ENCODE results near the gene RASD2. TPM values are rescaled to one million over a fixed set of nuclear protein-coding genes. Genes with fewer than 3 reads are reported as not detected.

The RASD2 gene
- total RNA-seq, 1 donor from 2014 or later, result not detected

DNA sequence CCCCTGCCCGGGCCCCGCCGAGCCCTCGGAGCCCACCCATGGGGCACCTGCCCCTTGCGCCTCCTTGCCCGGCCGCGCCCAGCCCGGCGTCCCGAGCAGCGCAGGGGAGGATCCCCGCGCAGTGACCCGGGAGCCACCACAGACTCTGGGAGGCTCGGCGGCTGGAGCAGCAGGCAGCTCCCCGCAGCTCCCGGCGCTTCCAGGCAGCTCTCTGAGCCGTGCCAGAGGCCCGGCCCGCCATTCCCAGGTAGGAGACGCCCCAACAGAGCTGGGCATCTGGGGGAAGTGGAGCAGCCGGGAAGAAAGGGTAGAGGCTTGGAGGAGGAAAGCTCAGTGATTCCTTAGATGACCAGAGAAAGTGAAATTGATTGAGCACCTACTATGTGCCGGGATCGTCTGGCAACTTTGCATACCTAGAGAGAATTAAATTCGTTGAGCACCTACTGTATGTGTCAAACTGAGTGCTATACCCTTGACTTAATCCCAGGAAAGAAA, 670 bp downstream of the RASD2 start:
- DNase-seq (ENCODE audit: low read depth in 2 of 2), result no peak

DNA sequence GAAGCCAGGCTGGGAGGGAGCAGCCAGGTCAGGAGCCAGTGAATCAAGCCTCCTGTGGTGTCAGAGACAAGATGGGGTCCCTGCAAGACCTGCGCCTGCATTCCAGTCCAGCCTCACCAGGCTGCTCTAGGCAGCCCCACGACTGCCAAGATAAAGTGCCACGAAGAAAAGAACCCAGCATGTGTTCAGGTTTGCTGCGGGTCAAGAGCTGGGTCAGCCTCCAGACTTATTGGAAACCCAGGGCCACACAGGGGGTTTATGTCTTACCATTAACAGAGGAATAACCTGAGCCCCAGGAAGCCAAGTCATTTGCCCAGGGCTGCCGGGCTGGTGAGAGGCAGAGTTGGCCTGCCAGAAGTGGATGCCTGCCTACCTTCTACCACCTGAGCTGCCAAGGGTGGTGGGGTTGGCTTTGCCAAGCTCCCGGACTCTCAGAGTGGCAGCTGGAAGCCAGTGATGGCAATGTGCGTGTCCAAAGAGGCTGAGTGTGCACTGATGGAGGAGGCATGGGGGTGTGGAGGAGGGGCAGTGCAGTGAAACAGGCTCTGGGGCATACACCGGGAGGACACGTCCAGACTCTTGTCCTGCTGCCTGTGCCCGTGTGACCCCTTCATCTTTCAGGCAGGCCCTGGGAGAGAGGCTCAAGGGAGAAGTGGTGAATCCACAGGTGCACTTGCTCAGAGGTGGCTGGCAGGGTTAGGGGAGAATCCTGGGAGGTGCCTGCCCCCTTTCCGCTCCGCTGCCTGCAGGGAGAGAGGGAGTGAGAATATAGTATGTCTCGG, 1.7 kb downstream of the RASD2 start:
- no peak for DNase-seq (ENCODE audit: low read depth in 2 of 2)

DNA sequence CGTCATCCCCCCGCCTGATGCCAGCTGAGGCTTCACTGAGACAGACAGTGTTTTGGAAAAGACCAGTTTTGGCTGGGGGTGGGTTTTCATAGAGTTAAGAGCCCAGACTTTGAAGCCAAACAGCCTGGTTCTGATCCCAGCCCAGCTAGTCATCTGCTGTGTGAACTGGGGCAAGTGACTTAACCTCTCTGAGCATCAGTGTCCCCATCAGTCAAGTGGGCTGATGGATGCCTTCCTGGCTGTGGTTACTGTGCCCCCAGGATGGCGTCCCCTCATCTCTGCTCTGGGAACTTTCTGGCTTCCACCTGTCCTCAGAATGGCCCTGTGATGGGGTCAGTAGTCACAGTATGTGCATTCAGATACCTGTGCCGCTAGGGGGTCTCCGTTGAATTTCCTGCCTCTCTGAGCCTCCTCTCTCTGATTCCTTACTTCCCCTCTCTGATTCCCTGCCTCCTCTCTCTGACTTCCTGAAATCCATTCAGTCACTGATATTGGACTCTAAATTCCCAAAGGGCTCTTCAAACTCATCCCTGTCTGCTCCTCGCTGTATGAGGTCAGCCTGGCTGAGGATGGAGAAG, 2.4 kb downstream of the RASD2 start:
- no peak for DNase-seq (ENCODE audit: low read depth in 2 of 2)

DNA sequence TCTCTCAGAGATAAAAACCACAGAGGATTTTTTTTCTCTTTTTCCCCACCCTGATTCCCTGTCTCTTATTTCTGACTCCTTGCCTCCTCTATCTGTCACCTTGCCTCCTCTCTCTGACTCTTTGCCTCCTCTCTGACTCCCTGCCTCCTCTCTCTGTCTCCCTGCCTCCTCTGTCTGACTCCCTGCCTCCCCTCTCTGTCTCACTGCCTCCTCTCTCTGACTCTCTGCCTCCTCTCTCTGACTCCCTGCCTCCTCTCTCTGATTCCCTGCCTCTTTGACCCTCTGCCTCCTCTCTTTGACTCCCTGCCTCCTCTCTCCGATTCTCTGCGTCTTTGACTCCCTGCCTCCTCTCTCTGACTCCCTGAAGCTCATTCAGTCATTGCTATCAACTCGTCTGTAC, 3.1 kb downstream of the RASD2 start:
- DNase-seq (ENCODE audit: low read depth in 2 of 2), result no peak

DNA sequence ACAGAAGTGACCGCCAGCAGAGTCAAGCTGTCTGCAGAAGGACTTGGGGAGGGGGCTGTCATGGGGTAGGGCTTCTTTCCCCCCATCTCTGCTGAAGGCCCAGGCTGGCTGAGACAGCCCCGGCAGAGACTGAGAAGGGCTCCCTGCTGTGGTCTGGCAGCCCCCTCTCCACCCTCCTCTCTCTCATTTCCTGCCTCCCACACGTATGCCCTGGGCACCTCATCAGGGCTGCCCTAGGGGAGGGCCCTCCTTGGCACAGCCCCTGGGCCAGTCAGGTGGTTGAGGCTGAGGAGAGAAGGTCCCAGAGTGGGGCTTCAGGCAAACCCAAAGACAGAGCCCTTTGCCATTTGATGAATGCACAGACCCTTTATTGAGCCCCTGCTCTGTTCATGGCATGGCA, 3.6 kb downstream of the RASD2 start:
- no peak for DNase-seq (ENCODE audit: low read depth in 2 of 2)

DNA sequence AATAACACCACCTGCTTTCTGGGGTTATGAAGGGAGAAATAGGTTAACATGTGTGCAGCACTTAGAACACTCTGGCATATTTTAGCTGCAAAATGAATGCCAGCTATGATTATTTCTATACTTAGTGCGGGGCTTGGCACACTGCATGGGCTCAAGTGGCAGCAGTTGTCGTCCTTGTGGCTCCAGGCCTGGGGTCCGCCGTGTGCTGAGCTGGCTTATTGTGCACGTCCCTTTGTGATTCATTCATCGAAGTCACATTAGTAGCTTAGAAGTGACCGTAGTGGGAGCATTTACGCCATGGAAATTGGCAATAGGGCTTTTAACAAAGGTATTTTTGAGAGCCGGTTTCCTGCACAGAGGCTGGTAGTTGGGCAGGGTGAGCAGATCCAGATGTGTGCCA, 4.2 kb downstream of the RASD2 start:
- DNase-seq (ENCODE audit: low read depth in 2 of 2), result no peak

DNA sequence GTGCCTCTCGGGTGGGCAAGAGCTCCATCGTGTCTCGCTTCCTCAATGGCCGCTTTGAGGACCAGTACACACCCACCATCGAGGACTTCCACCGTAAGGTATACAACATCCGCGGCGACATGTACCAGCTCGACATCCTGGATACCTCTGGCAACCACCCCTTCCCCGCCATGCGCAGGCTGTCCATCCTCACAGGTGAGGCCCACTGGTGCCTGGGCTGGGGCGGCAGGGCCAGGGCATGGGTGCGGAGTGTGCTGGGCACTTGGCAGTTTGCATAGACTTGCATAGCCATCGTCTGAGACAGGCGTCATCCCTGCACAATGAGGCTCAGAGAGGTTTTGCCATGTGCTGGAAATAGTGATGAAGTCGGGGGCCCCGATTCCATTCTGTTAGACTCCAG, 6.3 kb downstream of the RASD2 start:
- no peak for DNase-seq (ENCODE audit: low read depth in 2 of 2)

DNA sequence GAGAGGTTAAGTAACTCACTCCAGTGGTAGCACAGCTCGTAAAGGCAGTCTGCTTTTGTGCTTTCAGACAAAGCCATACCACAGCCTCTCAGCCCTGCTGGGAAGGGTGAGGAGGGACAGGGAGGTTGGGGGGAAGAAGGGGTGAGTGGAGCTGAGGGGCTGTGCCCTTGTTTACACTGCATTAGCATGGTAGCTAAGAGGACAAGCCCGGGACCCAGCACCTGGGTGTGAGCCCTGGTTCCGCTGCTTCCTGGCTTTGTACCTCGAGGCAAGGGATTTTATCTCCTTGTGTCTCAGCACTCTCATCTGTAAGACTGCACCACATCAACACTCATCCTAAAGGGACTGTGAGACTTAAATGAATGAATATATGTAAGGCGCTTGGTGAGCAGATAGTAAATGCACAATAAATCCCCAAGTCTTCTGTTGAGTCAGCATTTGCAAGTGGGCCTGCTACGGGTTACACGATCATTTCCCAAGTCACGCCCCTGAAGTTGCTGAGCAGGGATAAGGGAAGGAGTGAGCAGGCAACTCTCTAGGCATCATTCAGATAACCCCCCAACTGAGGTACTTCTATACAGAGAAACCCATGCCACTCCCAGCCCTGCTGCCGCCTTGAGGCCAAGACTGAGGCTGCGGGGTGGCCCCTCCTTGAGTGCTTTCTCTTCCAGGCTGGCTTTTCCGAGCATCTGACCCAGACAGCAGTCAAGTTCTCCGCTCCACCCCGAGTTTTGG, 7.5 kb downstream of the RASD2 start:
- no peak for DNase-seq (ENCODE audit: low read depth in 2 of 2)

DNA sequence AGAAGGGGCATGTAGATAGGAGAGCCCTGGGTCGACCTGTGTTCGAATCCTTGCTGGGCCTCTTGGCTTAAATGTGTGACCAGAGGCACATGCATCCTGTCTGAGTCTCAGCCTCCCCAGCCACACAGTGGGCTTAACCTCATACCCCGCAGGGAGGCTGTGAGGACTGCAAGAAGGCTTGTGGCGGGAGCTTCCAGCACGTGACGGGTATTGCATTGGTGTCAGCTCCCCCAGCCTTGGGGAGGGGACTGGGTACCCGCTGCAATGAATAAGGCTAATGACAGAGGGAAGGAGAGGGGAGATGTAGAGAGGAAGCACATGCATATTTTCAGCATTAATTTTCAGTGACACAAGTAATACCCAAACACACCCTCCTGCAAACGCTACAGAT, 8.1 kb downstream of the RASD2 start:
- no peak for DNase-seq (ENCODE audit: low read depth in 2 of 2)

DNA sequence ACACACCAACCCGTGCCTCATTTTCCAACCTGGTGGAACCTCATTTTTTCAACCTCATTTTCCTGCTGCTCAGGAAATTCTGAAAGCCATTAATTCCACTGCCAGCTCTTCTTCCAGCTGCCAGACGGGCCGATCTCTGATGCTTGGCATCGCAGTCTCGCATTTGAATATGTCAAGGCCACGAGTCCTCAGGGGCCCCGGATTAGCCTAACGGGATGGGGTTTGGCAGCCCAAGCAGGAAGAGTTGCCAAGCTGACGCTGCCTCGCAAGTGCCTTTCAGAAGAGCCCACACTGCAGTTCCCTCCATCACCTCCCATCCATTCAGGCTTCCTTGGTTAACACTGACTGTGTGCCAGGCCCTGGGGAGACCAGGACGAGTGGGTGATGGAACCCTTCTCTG, 8.7 kb downstream of the RASD2 start:
- no peak for DNase-seq (ENCODE audit: low read depth in 2 of 2)

DNA sequence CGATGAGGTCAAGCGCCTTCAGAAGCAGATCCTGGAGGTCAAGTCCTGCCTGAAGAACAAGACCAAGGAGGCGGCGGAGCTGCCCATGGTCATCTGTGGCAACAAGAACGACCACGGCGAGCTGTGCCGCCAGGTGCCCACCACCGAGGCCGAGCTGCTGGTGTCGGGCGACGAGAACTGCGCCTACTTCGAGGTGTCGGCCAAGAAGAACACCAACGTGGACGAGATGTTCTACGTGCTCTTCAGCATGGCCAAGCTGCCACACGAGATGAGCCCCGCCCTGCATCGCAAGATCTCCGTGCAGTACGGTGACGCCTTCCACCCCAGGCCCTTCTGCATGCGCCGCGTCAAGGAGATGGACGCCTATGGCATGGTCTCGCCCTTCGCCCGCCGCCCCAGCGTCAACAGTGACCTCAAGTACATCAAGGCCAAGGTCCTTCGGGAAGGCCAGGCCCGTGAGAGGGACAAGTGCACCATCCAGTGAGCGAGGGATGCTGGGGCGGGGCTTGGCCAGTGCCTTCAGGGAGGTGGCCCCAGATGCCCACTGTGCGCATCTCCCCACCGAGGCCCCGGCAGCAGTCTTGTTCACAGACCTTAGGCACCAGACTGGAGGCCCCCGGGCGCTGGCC, 11.0 kb downstream of the RASD2 start:
- no peak for DNase-seq (ENCODE audit: low read depth in 2 of 2)

DNA sequence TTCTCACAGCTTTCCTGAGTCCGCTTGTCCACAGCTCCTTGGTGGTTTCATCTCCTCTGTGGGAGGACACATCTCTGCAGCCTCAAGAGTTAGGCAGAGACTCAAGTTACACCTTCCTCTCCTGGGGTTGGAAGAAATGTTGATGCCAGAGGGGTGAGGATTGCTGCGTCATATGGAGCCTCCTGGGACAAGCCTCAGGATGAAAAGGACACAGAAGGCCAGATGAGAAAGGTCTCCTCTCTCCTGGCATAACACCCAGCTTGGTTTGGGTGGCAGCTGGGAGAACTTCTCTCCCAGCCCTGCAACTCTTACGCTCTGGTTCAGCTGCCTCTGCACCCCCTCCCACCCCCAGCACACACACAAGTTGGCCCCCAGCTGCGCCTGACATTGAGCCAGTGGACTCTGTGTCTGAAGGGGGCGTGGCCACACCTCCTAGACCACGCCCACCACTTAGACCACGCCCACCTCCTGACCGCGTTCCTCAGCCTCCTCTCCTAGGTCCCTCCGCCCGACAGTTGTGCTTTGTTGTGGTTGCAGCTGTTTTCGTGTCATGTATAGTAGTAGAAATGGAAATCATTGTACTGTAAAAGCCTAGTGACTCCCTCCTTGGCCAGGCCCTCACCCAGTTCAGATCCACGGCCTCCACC, 11.7 kb downstream of the RASD2 start:
- peak in 1 of 2 donors; percentile 22 for DNase-seq (ENCODE audit: low read depth in 2 of 2)

DNA sequence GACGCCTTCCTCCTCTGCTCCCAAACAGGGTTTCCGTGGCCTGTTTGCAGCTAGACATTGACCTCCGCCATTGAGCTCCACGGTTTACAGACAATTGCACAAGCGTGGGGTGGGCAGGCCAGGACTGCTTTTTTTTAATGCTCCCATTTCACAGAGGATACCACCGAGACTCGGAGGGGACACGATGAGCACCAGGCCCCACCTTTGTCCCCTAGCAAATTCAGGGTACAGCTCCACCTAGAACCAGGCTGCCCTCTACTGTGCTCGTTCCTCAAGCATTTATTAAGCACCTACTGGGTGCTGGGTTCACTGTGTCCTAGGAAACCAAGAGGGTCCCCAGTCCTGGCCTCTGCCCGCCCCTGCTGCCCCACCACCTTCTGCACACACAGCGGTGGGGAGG, 12.2 kb downstream of the RASD2 start:
- no peak for DNase-seq (ENCODE audit: low read depth in 2 of 2)

DNA sequence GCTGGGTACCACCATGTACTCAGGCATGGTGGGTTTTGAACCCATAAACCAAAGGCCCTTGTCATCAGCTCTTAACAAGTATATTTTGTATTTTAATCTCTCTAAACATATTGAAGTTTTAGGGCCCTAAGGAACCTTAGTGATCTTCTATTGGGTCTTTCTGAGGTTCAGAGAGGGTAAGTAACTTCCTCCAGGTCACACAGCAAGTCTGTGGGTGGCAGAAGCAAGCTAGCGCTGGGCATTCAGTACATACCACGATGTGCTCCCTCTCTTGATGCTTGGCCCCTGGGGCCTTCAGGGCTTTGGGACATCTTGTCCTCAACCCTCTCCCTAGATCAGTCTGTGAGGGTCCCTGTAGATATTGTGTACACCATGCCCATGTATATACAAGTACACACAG, 12.7 kb downstream of the RASD2 start:
- no peak for DNase-seq (ENCODE audit: low read depth in 2 of 2)

DNA sequence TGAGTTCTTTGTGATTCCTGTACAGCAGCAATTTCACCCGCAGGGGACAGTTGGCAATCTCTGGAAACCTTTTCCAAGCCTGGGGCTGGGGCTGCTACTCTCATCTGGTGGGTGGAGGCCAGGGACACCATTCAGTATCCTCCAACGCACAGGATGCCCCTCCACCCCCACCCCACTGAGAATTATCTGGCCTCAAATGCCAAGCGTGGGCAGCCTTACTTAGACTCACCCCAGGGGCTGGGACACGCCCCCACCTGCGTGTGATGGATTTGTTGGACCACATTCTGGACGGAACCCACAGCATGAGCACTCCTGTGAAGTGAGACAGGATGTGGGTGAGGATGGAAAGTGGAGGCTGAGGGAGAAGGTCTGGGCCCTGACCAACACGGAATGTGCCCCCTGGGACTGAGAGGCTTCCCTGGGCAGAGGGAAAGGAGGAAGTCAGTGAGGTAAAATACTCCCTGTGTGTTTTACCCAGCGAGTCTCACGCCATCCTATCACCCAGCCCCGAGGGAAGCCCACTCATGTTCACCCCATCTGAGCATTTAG, 13.7 kb downstream of the RASD2 start:
- DNase-seq (ENCODE audit: low read depth in 2 of 2), result no peak

DNA sequence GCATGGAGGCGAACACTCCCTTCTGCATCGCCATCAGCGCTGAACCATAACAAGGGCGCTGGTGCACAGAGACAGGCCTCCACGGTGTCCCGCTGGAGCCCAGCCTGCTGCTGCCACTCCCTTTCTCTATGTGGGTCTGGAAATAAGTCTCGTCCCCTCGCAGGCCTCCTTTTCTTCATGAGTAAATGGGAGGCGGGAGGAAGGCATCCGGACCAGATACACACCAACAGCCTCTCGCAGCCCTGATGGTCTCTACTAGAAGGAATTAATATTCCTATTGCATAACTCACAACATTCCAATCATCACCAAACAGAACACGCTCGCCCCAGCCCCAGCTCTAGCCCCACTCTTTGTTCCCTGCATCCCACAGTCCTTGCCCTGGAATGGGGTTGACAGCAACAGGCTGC, 14.9 kb downstream of the RASD2 start:
- no peak for DNase-seq (ENCODE audit: low read depth in 2 of 2)

DNA sequence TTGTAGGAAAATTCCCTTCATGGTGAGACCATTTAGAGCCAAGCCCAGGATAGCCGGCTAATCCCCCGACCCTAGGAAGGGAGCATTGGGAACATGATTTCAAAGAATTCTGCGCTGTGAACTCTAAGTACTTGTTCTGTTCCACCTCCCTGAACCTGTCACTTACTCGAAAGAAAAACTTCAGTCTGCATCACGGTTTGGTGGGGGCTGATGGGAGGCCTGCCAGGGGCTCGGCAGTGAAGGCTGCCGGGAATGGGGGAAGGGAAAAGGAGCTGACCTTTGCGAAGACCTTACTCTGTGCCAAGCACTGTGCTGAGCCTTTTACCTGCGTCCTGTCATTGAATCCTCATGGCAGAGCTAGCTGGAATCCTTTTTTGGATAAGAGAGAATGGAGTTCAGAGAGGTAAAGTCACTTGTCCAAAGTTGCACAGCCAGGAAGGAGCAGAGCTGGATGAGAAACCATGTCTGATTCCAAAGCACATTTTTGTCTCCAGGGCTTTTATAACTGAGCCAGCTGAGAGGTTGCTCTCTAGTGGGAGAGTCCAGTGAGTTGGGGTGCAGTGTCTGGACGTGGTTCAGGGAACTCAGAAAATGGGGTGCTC, 15.4 kb downstream of the RASD2 start:
- no peak for DNase-seq (ENCODE audit: low read depth in 2 of 2)

DNA sequence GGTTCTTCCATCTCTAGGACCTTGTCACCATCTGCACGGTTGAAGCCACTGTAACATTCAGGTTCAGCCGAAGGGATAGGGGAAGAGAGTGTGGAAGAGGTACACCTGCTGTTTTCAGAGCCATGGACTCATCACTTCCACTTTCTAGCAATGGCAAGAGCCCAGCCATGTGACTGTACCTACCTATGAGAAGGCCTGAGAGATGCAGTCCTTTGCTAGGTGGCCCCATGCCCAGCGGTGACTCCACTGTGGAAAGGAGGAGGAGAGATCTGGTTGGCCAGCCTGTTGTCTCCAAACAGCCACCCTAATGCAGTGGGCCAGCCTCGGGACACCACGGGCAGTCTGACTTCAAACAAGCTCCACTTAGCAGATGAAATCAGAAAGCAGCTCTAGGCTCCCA, 16.0 kb downstream of the RASD2 start:
- no peak for DNase-seq (ENCODE audit: low read depth in 2 of 2)

DNA sequence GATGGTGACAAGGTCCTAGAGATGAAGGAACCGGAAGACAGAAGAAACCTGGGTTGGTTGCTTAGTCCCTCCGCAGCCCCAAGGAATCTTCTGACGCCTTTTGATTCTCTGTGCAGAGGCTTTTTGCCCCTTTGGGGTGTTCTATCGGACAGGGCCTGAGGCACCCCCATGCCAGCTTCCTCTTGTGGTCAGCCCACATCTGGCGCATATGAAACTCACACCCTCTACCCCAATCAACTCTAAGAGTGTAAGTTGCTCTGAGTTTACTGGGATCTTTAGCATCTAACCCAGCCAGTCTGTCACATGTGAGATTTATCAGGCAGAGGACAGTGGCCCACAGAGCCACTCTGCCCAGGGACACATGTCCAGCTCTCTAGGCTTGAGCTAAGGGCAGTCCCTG, 17.4 kb downstream of the RASD2 start:
- DNase-seq (ENCODE audit: low read depth in 2 of 2), result no peak

DNA sequence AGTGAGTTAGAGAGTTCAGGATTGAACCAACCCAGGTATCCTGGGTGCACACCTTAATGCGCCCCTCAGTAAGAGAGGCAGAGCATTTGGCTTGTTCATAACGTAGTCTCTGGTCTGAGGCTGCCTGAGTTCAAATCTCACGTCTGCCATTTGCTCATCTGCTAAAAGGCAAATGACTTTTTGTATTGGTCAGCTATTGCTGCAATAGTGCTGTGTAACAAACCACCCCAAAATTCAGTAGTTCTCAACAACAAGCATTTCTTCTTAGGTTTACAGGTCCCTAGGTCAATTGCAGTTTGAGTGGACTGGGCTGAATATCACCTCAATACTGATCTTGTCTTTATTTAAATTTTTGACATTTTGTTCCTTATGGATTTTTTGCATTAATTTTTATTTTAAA, 18.1 kb downstream of the RASD2 start:
- no peak for DNase-seq (ENCODE audit: low read depth in 2 of 2)
